K562 (cell line): Measurements from ENCODE around the gene SETX. TPM values are rescaled to one million over a fixed set of nuclear protein-coding genes. Genes with fewer than 3 reads are reported as not detected.

Source experiments
- ELF1 ChIP-seq: fragments of 200-800 bp; sonication (Bioruptor generic); IDR thresholded peaks from 2 replicates; pipeline ENCODE4 v1.6.1; 2016; ENCODE audit warnings: missing genetic modification characterization, missing compliant biosample characterization
- ERF ChIP-seq: fragments of 450-650 bp; formaldehyde crosslinking; IDR thresholded peaks from 2 replicates; pipeline ENCODE4 v1.4.0; 2020; ENCODE audit warnings: mild to moderate bottlenecking, mixed read lengths
- MGA ChIP-seq: fragments of 450-650 bp; IDR thresholded peaks from 2 replicates; pipeline ENCODE4 v1.6.1; 2016; ENCODE audit warnings: mild to moderate bottlenecking, moderate library complexity
- MYNN ChIP-seq, 2 experiments: sonication (generic); formaldehyde crosslinking in 1 of 2; IDR thresholded peaks; 2 replicates each; pipeline versions ENCODE4 v1.5.0 to v1.6.1; 2016 to 2020; ENCODE audit warnings: antibody characterized with exemption in 1 of 2, missing genetic modification reagents in 1 of 2
- polyA plus RNA-seq, 8 experiments: library from polyadenylated mRNA; depleted of rRNA in 4 of 8; stranded (reverse) in 5 of 8; unstranded in 3 of 8; fragments of >200 nt; fragmentation: Nextera tagmentation in 2 of 8; fragmentation: Illumina TruSeq in 1 of 8; extraction: Ambion mirVana in 2 of 8; extraction: Trizol in 1 of 8; gene quantifications; 2 replicates each; pipeline versions ENCODE4 v1.2.1 to v1.2.3, GENCODE V29; 2011 to 2014; ENCODE audit warnings: inconsistent platforms in 1 of 8, missing spikeins in 1 of 8
- total RNA-seq, 7 experiments: library from RNA; depleted of rRNA in 6 of 7; stranded (reverse); fragments of >200 nt in 6 of 7; fragmentation: Illumina TruSeq in 2 of 7; extraction: Trizol in 2 of 7; gene quantifications; 2 replicates each; pipeline versions ENCODE4 v1.2.1 to v1.2.3, GENCODE V29; 2011 to 2021; ENCODE audit warnings: low replicate concordance in 1 of 7

Gene SETX
- total and polyA plus RNA-seq, 9 of the 15 experiments (the other 6 are each of a cell fraction or from before 2014, with no cell fraction given), result 8.7 to 45.7 (median 28.7) TPM

GRCh38 chr9:132239518-132239917, 115.3 kb downstream of the SETX start (continued):
- TF ChIP-seq MGA (no peak), ERF (CRISPR knock-in tag) (no peak), ELF1 (no peak), MYNN (IDR thresholded peaks at IDR 0.05) (no peak), MYNN (CRISPR knock-in tag; IDR thresholded peaks at IDR 0.05) (no peak)
